HCT116 (cell line): ENCODE results near the gene FADS1. TPM values are rescaled to one million over a fixed set of nuclear protein-coding genes. Genes with fewer than 3 reads are reported as not detected.

Source experiments
- ATAC-seq: fragments of 200-7000 bp; cut with Tn5 transposase; 2 replicates; pipeline ENCODE4 v1.9.1; 2020; ENCODE audit warnings: mild to moderate bottlenecking, moderate library complexity
- BruUV-seq: library from RNA; stranded (reverse); fragments of 400-500 nt; replicated peaks from 2 replicates; lab custom pipeline; 2021; lab: Mats Ljungman, UMichigan
- CTCF ChIA-PET: fragments of 300-600 bp; sonication (Branson Sonifier 250); formaldehyde crosslinking; loops from one replicate; lab custom pipeline; 2021; ENCODE audit warnings: antibody characterized with exemption; lab: Charles Lee
- POLR2A ChIA-PET: fragments of 300-600, 350-600 bp; sonication (Branson Sonifier 250); formaldehyde crosslinking; loops from one replicate; lab custom pipeline; 2021; ENCODE audit warnings: antibody characterized with exemption; lab: Charles Lee
- RAD21 ChIA-PET, 2 experiments: fragments of 300-600 bp; sonication (Branson Sonifier 250); formaldehyde crosslinking; loops; one replicate each; lab custom pipeline; 2023; ENCODE audit warnings: low total read pairs in 2 of 2; ENCODE audit not compliant: uncharacterized antibody in 2 of 2, unreplicated experiment in 2 of 2, low non-redundant PET in 1 of 2; lab: Charles Lee
- DNase-seq: peaks from one replicate; pipeline ENCODE4 v3.0.0-alpha.2; 2010; ENCODE audit warnings: low read depth, low spot score
- H2AFZ ChIP-seq: fragments of 200-600 bp; shearing (Covaris generic), sonication (generic); 2 replicates; pipeline ENCODE4 v1.6.1; 2017; ENCODE audit warnings: low read depth, mixed run types, mixed read lengths, antibody characterized with exemption, low read length; ENCODE audit not compliant: poor library complexity, severe bottlenecking
- H3K27ac ChIP-seq: 2 replicates; pipeline ENCODE4 v1.5.1; 2012; ENCODE audit warnings: low read depth, low read length
- H3K27me3 ChIP-seq: fragments of 200-600 bp; sonication (generic); 2 replicates; pipeline ENCODE4 v1.6.1; 2016; ENCODE audit warnings: mixed run types, low read length, mixed read lengths; ENCODE audit not compliant: insufficient read depth
- H3K36me3 ChIP-seq, 2 experiments: fragments of 200-500 bp in 1 of 2; fragments of 200-600 bp in 1 of 2; sonication (Bioruptor generic) in 1 of 2; sonication (generic) in 1 of 2; 2 replicates each; pipeline versions ENCODE4 v1.5.1 to v1.6.1; 2014 to 2016; ENCODE audit warnings: low read length in 2 of 2, inconsistent platforms in 1 of 2, mixed read lengths in 1 of 2, mixed run types in 1 of 2; ENCODE audit not compliant: insufficient read depth in 2 of 2, control insufficient read depth in 1 of 2
- H3K4me1 ChIP-seq, 2 experiments: fragments of 200-600 bp in 1 of 2; sonication (generic) in 1 of 2; 2 replicates each; pipeline versions ENCODE4 v1.5.1 to v1.6.1; 2012 to 2017; ENCODE audit warnings: low read length in 2 of 2, inconsistent platforms in 1 of 2, mild to moderate bottlenecking in 1 of 2, mixed read lengths in 1 of 2, mixed run types in 1 of 2, moderate library complexity in 1 of 2; ENCODE audit not compliant: insufficient read depth in 2 of 2, control insufficient read depth in 1 of 2
- H3K4me2 ChIP-seq: fragments of 200-600 bp; sonication (generic); 2 replicates; pipeline ENCODE4 v1.6.1; 2017; ENCODE audit warnings: mixed run types, low read length, mixed read lengths
- H3K4me3 ChIP-seq, 2 experiments: fragments of 200-600 bp in 1 of 2; sonication (generic) in 1 of 2; replicated peaks in 1 of 2; 2 replicates each; pipeline ENCODE4 v1.5.1; 2011 to 2016; ENCODE audit warnings: low read length in 2 of 2, control low read depth in 1 of 2, low read depth in 1 of 2, mild to moderate bottlenecking in 1 of 2, mixed read lengths in 1 of 2, mixed run types in 1 of 2
- H3K79me2 ChIP-seq: fragments of 200-600 bp; sonication (generic); 2 replicates; pipeline ENCODE4 v1.6.1; 2017; ENCODE audit warnings: mild to moderate bottlenecking, mixed run types, low read length, moderate library complexity, mixed read lengths; ENCODE audit not compliant: insufficient read depth
- H3K9ac ChIP-seq: fragments of 200-600 bp; sonication (generic); 2 replicates; pipeline ENCODE4 v1.6.1; 2016; ENCODE audit warnings: low read length, mixed read lengths
- H3K9me2 ChIP-seq: fragments of 200-600 bp; sonication (generic), shearing (Covaris generic); 2 replicates; pipeline ENCODE4 v1.6.1; 2017; ENCODE audit warnings: mixed run types, mild to moderate bottlenecking, moderate library complexity; ENCODE audit not compliant: insufficient read depth
- H3K9me3 ChIP-seq, 2 experiments: fragments of 200-500 bp in 1 of 2; fragments of 200-600 bp in 1 of 2; sonication (Bioruptor generic) in 1 of 2; sonication (generic) in 1 of 2; 2 replicates each; pipeline ENCODE4 v1.6.1; 2014 to 2017; ENCODE audit warnings: low read length in 2 of 2, mixed read lengths in 2 of 2, inconsistent platforms in 1 of 2, low read depth in 1 of 2, mild to moderate bottlenecking in 1 of 2, mixed run types in 1 of 2, moderate library complexity in 1 of 2; ENCODE audit not compliant: control insufficient read depth in 1 of 2, insufficient read depth in 1 of 2
- H4K20me1 ChIP-seq: fragments of 200-600 bp; sonication (generic), shearing (Covaris generic); 2 replicates; pipeline ENCODE4 v1.6.1; 2017; ENCODE audit warnings: mixed run types, mild to moderate bottlenecking, moderate library complexity; ENCODE audit not compliant: insufficient read depth
- ATF3 ChIP-seq: IDR thresholded peaks from 2 replicates; pipeline ENCODE4 v1.6.1; 2012
- CEBPB ChIP-seq: IDR thresholded peaks from 2 replicates; pipeline ENCODE4 v1.6.1; 2012; ENCODE audit warnings: low read depth
- EGR1 ChIP-seq: IDR thresholded peaks from 2 replicates; pipeline ENCODE4 v1.6.1; 2012; ENCODE audit warnings: low read depth
- ELF1 ChIP-seq: IDR thresholded peaks from 2 replicates; pipeline ENCODE4 v1.6.1; 2012; ENCODE audit warnings: low read depth, borderline replicate concordance
- EZH2phosphoT487 ChIP-seq: fragments of 200-600 bp; IDR thresholded peaks from 2 replicates; pipeline ENCODE4 v1.6.1; 2018; ENCODE audit warnings: antibody characterized with exemption, borderline replicate concordance
- FOSL1 ChIP-seq: IDR thresholded peaks from 2 replicates; pipeline ENCODE4 v1.6.1; 2012; ENCODE audit warnings: low read depth
- JUND ChIP-seq: IDR thresholded peaks from 2 replicates; pipeline ENCODE4 v1.6.1; 2012
- POLR2A ChIP-seq: IDR thresholded peaks from 2 replicates; pipeline ENCODE4 v1.7.0; 2011; ENCODE audit warnings: borderline replicate concordance; ENCODE audit not compliant: insufficient read depth, insufficient read length; ENCODE audit errors: extremely low read depth
- POLR2AphosphoS5 ChIP-seq: IDR thresholded peaks from 2 replicates; pipeline ENCODE4 v1.6.1; 2011; ENCODE audit warnings: mild to moderate bottlenecking, low read depth, low read length, moderate library complexity
- RAD21 ChIP-seq: IDR thresholded peaks from 2 replicates; pipeline ENCODE4 v1.6.1; 2012; ENCODE audit warnings: low read depth, mild to moderate bottlenecking
- REST ChIP-seq: IDR thresholded peaks from 2 replicates; pipeline ENCODE4 v1.6.1; 2012; ENCODE audit warnings: low read depth
- SIN3A ChIP-seq: IDR thresholded peaks from 2 replicates; pipeline ENCODE4 v1.6.1; 2012; ENCODE audit warnings: low read depth
- ZNF274 ChIP-seq: fragments of 200-500 bp; sonication (Bioruptor generic); IDR thresholded peaks from 2 replicates; pipeline ENCODE4 v1.6.1; 2014; ENCODE audit warnings: mild to moderate bottlenecking, low read depth, low read length, inconsistent platforms
- intact Hi-C: fragments of 100-400 bp; cut with micrococcal nuclease; formaldehyde crosslinking; loops from 2 replicates; pipeline ENCODE4 v1.10.0; 2022
- total RNA-seq: library from RNA; stranded (reverse); gene quantifications from one replicate; pipeline ENCODE4 v1.2.1, GENCODE V29; 2021; ENCODE audit not compliant: unreplicated experiment
- TF ChIP-seq, protein P1 (sequence below), 3 experiments: fragments of 200-600 bp in 1 of 3; sonication (generic) in 1 of 3; IDR thresholded peaks in 2 of 3; conservative IDR thresholded peaks in 1 of 3; 2 replicates each; pipeline ENCODE4 v1.5.1; 2012 to 2017; ENCODE audit warnings: low read depth in 2 of 3, low read length in 2 of 3, antibody characterized with exemption in 1 of 3, borderline replicate concordance in 1 of 3, control low read depth in 1 of 3, mild to moderate bottlenecking in 1 of 3, mixed read lengths in 1 of 3, mixed run types in 1 of 3, moderate library complexity in 1 of 3; ENCODE audit not compliant: insufficient read depth in 1 of 3

FADS1 gene
- total RNA-seq, 1 experiment from 2014 or later = 56.6 TPM

DNA sequence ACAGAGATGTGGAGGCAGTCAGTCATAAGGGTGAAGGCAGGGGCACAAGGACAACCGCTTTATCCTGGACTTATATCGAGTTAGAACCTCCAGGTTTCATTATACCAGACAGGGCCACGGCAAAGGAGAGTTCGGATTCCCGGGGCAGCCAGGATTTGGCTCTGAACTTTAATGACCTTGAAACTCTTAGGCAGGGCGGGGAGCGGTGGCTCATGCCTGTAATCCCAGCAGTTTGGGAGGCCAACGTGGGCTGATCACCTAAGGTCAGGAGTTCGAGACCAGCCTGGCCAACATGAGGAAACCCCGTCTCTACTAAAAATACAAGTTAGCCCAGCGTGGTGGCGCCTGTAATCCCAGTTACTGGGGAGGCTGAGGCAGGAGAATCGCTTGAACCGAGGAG lies 65.4 kb downstream of the FADS1 start:
- intact Hi-C loops = no loop called here
- ATAC-seq (no peak), DNase-seq (no peak)
- Histone ChIP-seq H3K27ac (no peak overlapping the region), H3K4me2 (no peak overlapping the region), H3K79me2 (peaks cover 36% of the 10 kb centered on the region; the same call in 1 of the 2 replicates), H3K9me3 (no peaks in the 10 kb centered on the region), H3K4me1 (peaks cover 21 to 61% of the 10 kb centered on the region in 2 experiments), H3K36me3 (no peaks in the 10 kb centered on the region), H3K9ac (no peak overlapping the region), H2AFZ (no peak overlapping the region), H3K9me2 (no peaks in the 10 kb centered on the region), H3K4me3 (no peak overlapping the region), H3K27me3 (no peaks in the 10 kb centered on the region), H4K20me1 (no peaks in the 10 kb centered on the region)
- ChIA-PET POLR2A (no interaction called here), CTCF (interaction anchor here (1.5 kb wide), 1 partner anchor 10 kb away, joined by 3 read pairs; no protein-coding TSS in a partner anchor), RAD21 (no interaction called here)
- BruUV-seq = no TSS peak
- TF ChIP-seq ELF1 (no peak), CEBPB (no peak), EZH2phosphoT487 (no peak)

DNA sequence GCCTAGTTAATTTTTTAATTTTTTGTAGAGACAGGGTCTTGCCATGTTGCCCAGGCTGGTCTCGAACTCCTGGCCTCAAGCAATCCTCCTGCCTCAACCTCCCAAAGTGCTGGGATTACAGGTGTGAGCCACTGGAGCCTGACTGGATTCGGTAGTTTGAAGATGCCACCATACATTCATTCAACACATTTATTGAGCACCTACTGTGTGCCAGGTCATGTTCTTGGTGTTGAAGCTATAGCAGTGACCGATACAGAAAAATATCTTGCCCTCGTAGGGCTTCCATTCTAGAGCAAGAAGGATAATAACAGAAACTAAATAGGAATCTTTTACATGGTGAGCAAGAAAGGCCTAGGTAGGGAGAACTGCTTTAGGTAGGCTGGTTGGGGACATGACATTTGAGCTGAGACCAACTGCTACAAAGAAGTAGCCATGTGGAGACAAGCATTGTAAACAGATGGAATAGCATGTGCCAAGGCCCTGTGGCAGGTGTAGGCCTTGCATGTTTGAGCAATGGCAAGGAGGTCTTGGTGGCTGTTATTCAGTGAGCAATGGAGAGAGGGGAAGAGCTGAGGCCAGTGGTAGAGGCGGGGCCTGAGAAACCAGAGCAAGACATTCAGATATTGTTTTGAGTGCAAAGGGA lies 66.1 kb downstream of the FADS1 start:
- H3K4me2 ChIP-seq = no peak overlapping the region
- intact Hi-C loops = no loop called here
- CTCF ChIA-PET = interaction anchor here (1.5 kb wide), 1 partner anchor 11 kb away, joined by 3 read pairs; no protein-coding TSS in a partner anchor

More for the DNA sequence above, 66.1 kb downstream of the FADS1 start:
- ATAC-seq (no peak), DNase-seq (no peak)
- POLR2A ChIA-PET = no interaction called here
- Histone ChIP-seq H3K4me1 (peaks cover 15 to 54% of the 10 kb centered on the region in 2 experiments), H2AFZ (no peak overlapping the region), H3K27ac (no peak overlapping the region), H3K27me3 (no peaks in the 10 kb centered on the region), H3K9me2 (no peaks in the 10 kb centered on the region), H3K4me3 (no peak overlapping the region), H4K20me1 (no peaks in the 10 kb centered on the region), H3K79me2 (peaks cover 30% of the 10 kb centered on the region; the same call in 1 of the 2 replicates), H3K9me3 (no peaks in the 10 kb centered on the region), H3K36me3 (no peaks in the 10 kb centered on the region), H3K9ac (no peak overlapping the region)
- RAD21 ChIA-PET = no interaction called here
- no TSS peak for BruUV-seq
- TF ChIP-seq POLR2AphosphoS5 = no peak
- no peak for TF ChIP-seq SIN3A
- TF ChIP-seq, protein P1, sequence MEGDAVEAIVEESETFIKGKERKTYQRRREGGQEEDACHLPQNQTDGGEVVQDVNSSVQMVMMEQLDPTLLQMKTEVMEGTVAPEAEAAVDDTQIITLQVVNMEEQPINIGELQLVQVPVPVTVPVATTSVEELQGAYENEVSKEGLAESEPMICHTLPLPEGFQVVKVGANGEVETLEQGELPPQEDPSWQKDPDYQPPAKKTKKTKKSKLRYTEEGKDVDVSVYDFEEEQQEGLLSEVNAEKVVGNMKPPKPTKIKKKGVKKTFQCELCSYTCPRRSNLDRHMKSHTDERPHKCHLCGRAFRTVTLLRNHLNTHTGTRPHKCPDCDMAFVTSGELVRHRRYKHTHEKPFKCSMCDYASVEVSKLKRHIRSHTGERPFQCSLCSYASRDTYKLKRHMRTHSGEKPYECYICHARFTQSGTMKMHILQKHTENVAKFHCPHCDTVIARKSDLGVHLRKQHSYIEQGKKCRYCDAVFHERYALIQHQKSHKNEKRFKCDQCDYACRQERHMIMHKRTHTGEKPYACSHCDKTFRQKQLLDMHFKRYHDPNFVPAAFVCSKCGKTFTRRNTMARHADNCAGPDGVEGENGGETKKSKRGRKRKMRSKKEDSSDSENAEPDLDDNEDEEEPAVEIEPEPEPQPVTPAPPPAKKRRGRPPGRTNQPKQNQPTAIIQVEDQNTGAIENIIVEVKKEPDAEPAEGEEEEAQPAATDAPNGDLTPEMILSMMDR (IDR thresholded peaks at IDR 0.05 in 2 of 3, conservative IDR thresholded peaks at IDR 0.05 in 1 of 3; ENCODE audit: borderline replicate concordance in 1 of 3, insufficient read depth in 1 of 3, low read depth in 2 of 3, low read length in 2 of 3) = no peak
- no peak for TF ChIP-seq JUND
- TF ChIP-seq EGR1 = no peak
- no peak for TF ChIP-seq FOSL1
- no peak for TF ChIP-seq ZNF274
- no peak for TF ChIP-seq RAD21
- no peak for TF ChIP-seq POLR2A
- TF ChIP-seq EZH2phosphoT487 = no peak
- no peak for TF ChIP-seq ELF1
- no peak for TF ChIP-seq ATF3
- TF ChIP-seq REST = no peak
